ENCODE data around the gene TYMS.

DNA sequence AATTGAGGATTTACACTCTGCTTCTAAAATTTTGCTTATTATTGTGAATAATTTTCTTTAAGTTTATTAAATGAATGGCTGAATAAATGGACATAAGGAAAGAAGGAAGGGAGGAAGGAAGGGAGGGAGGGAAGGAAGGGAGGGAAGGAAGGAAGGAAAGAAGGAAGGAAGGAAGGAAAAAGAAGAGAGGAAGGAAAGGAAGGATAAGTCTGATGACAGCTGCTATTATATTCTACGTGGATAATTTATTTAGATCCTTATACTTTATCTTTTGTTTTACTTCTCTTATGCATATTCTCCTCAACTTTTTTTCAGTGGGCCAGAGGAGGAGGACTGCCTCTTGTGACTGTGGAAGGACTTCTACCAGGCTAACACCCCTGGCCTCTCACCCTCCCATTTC, 43.3 kb upstream of the TYMS start:
- TF ChIP-seq, protein P1, sequence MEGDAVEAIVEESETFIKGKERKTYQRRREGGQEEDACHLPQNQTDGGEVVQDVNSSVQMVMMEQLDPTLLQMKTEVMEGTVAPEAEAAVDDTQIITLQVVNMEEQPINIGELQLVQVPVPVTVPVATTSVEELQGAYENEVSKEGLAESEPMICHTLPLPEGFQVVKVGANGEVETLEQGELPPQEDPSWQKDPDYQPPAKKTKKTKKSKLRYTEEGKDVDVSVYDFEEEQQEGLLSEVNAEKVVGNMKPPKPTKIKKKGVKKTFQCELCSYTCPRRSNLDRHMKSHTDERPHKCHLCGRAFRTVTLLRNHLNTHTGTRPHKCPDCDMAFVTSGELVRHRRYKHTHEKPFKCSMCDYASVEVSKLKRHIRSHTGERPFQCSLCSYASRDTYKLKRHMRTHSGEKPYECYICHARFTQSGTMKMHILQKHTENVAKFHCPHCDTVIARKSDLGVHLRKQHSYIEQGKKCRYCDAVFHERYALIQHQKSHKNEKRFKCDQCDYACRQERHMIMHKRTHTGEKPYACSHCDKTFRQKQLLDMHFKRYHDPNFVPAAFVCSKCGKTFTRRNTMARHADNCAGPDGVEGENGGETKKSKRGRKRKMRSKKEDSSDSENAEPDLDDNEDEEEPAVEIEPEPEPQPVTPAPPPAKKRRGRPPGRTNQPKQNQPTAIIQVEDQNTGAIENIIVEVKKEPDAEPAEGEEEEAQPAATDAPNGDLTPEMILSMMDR (IDR thresholded peaks at IDR 0.05), result no peak
- no peak for TF ChIP-seq POLR2A (IDR thresholded peaks at IDR 0.05)
